Activated CD8-positive, alpha-beta memory T cell treated with anti-CD3 and anti-CD28 coated beads, Interleukin-2, amount 50 U/mL, for 48 hours (primary cell): ENCODE results near the gene MYO19.
"Not testable (repeated sequence)": the region's sequence is repeated elsewhere in the genome, so short reads cannot be mapped to it uniquely, and the experiment has no call there.

Experiments
- DNase-seq: peaks from one replicate; pipeline ENCODE4 v3.0.0-alpha.2; 2020

Gene MYO19

DNA sequence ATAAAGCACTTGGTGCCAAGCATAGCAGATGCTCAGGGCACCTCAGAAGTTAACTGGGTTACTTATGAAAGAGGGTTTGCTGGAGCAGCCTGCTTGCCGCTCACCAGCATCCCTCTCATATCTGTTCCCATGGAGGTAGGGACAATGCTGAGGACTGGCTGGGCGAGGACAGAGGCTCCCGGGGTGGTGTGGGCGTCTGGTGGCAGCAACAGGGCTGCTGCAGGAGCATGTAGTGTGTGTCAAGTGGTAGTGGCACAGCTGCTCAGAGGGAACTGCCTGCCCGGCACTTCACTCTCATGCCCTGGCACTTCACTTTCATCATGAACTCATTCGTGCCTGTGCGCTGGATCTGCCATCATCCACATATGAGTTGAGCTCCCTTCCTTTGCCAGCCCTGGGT is 75.1 kb downstream of the MYO19 start:
- DNase-seq: no peak

DNA sequence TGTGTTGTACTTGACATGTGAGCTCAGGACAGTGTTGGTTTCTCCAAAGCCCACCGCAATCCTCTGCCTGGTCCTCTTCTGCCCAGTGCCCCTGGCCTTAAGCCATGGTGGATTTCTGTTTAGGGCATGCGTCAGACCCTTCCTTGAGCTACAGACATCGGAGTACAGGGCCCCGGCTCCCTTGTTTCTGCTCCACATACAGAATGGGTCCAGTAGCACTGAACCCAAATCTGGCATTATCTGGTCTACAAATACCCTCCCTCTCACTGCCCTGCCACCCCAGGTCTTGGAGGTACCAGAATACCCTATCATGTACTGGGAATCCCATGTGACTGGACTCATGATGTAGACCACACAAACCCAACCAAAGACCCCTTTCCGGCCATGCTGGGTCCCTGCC is 75.6 kb downstream of the MYO19 start:
- no peak for DNase-seq

DNA sequence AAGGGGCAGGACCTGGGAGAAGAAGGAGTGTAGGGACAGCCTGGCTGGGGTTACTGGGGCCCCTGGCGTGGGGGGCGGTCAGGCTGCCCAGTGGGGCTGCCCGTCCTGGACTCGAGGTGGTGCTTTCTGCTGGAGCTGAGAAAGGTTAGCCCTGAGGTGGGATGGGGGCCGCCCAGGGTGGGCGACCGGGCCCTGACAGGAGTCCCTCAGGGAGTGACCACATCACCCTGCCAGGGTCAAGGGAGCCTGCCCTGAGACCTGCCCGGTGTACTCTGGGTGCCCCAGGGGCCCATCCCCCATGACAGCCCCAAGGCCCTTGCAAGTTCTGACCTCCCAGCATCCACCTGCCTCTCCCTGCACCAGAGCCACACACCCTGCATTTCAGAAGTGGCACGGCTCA is 77.0 kb downstream of the MYO19 start:
- DNase-seq: not testable (repeated sequence)

DNA sequence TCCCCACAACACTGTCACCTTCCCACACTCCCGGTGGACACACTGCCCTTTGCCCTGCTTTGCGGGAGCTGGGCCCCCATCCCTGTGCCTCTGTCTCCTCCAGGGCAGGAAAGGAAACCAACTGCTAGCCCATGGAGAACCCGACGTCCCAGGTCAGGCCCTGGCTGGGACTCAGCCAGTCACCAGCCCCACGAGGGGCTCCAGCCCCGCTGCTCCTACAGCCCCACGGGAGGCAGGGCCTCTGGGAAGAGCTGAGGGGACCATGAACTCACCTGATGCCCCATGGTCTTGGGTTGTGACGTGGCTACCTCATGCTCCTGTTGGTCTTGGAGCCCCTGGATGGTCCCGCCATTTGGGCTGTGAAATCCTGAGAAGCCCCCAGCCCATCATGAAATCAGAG is 81.8 kb downstream of the MYO19 start:
- not testable (repeated sequence) for DNase-seq

DNA sequence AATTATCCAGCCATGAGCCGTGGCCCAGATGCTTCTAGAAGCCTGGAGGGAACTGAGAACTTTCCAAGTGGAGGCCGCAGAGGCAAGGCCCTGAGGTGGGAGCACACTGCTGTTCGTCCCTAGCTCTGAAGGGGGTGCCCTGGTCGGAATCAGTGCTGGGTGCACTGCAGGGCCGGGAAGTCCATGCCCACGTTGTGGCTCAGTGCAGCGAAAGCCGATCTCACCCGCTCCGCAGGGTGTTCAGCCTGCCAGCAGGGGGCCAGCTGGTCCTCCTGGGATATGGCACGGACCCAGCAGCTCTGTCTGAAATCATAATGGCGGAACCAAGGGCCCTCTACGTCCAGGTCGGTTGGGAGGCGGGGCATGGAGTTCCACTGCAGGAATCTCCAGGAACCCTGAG is 84.7 kb downstream of the MYO19 start:
- DNase-seq: not testable (repeated sequence)
